Parathyroid adenoma (tissue), 2 donors: ENCODE measurements around the gene CRY2.

Experiments used
- H2AFZ ChIP-seq: fragments of 300-600 bp; sonication (generic); one replicate; pipeline ENCODE4 v1.7.0; 2017; ENCODE audit warnings: antibody characterized with exemption, mild to moderate bottlenecking
- H3K27ac ChIP-seq: fragments of 300-600 bp; sonication (generic); one replicate; pipeline ENCODE4 v1.7.0; 2017
- H3K27me3 ChIP-seq: fragments of 300-600 bp; sonication (generic); one replicate; pipeline ENCODE4 v1.7.0; 2017; ENCODE audit warnings: low read length; ENCODE audit not compliant: control insufficient read depth, insufficient read depth
- H3K36me3 ChIP-seq: fragments of 300-600 bp; sonication (generic); one replicate; pipeline ENCODE4 v1.7.0; 2017; ENCODE audit warnings: low read length; ENCODE audit not compliant: control insufficient read depth, insufficient read depth
- H3K4me1 ChIP-seq: fragments of 300-600 bp; sonication (generic); one replicate; pipeline ENCODE4 v1.7.0; 2017; ENCODE audit warnings: control low read depth
- H3K4me2 ChIP-seq: fragments of 300-600 bp; sonication (generic); one replicate; pipeline ENCODE4 v1.7.0; 2017; ENCODE audit warnings: low read length
- H3K4me3 ChIP-seq: fragments of 300-600 bp; sonication (generic); one replicate; pipeline ENCODE4 v1.7.0; 2017; ENCODE audit warnings: low read depth, low read length
- H3K79me2 ChIP-seq: fragments of 300-600 bp; sonication (generic); one replicate; pipeline ENCODE4 v1.7.0; 2017; ENCODE audit warnings: control low read depth
- H3K9ac ChIP-seq: fragments of 300-600 bp; sonication (generic); one replicate; pipeline ENCODE4 v1.7.0; 2017; ENCODE audit warnings: mild to moderate bottlenecking
- H3K9me3 ChIP-seq: fragments of 300-600 bp; sonication (generic); one replicate; pipeline ENCODE4 v1.7.0; 2017; ENCODE audit warnings: low read length; ENCODE audit not compliant: control insufficient read depth
- TF ChIP-seq, protein P1 (sequence below): fragments of 300-600 bp; sonication (generic); IDR thresholded peaks from one replicate; pipeline ENCODE4 v1.7.0; 2017; ENCODE audit warnings: antibody characterized with exemption, mild to moderate bottlenecking
- donor health status: primary hyperparathyroidism.

Gene CRY2

DNA sequence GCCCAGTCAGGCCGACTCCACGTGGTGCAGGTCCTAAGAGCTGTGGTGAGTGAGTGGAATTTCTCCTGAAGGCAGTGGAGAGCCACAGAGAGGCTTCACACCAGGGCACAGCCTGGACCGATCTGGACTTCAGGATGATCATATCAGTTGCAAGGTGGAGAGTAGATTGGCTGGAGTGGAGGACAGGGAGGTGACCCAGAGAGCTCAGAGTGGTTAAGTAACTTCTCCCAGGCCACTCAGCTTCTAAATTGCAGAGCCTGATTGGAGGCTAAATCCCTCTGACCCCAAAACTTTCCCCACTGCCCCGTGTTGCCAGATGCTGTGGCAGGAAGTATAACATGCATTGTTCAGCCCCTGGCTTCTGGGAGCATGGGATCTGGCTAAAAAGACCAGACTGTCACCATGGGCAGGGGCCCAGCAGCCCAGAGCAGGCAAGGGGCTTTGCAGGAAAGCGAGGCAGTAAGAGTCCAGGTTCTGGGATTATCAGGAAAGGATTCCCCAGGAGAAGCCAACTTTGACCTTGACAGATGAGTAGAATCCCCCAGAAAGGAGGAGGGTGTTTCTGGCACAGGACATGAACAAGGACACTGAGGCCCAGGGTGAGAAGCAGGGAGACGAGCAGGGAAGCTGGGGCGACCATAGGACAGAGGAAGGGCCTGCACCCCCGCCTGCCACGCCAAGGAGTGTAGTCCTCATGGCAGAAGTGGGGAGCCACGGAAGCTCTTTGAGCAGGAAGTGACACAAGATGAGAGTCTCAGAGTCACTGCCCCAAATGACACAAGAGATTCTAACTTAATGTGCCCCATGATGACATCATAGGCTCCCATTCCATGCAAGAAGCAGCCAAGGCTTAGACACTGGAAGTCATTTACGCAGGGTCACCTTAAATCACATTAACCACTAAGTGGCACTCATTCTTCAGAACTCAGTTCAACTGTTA, 37.5 kb upstream of the CRY2 start:
- no peak overlapping the region for H3K4me2 ChIP-seq
- TF ChIP-seq, protein P1, sequence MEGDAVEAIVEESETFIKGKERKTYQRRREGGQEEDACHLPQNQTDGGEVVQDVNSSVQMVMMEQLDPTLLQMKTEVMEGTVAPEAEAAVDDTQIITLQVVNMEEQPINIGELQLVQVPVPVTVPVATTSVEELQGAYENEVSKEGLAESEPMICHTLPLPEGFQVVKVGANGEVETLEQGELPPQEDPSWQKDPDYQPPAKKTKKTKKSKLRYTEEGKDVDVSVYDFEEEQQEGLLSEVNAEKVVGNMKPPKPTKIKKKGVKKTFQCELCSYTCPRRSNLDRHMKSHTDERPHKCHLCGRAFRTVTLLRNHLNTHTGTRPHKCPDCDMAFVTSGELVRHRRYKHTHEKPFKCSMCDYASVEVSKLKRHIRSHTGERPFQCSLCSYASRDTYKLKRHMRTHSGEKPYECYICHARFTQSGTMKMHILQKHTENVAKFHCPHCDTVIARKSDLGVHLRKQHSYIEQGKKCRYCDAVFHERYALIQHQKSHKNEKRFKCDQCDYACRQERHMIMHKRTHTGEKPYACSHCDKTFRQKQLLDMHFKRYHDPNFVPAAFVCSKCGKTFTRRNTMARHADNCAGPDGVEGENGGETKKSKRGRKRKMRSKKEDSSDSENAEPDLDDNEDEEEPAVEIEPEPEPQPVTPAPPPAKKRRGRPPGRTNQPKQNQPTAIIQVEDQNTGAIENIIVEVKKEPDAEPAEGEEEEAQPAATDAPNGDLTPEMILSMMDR, result no peak
- no peak overlapping the region for H3K9ac ChIP-seq
- H3K27me3 ChIP-seq, result no peaks in the 10 kb centered on the region
- H3K4me3 ChIP-seq, result no peak overlapping the region
- no peak overlapping the region for H2AFZ ChIP-seq
- peaks cover 4% of the 10 kb centered on the region for H3K4me1 ChIP-seq
- H3K9me3 ChIP-seq, result no peaks in the 10 kb centered on the region
- no peaks in the 10 kb centered on the region for H3K36me3 ChIP-seq
- H3K27ac ChIP-seq, result no peak overlapping the region
- H3K79me2 ChIP-seq, result no peaks in the 10 kb centered on the region

DNA sequence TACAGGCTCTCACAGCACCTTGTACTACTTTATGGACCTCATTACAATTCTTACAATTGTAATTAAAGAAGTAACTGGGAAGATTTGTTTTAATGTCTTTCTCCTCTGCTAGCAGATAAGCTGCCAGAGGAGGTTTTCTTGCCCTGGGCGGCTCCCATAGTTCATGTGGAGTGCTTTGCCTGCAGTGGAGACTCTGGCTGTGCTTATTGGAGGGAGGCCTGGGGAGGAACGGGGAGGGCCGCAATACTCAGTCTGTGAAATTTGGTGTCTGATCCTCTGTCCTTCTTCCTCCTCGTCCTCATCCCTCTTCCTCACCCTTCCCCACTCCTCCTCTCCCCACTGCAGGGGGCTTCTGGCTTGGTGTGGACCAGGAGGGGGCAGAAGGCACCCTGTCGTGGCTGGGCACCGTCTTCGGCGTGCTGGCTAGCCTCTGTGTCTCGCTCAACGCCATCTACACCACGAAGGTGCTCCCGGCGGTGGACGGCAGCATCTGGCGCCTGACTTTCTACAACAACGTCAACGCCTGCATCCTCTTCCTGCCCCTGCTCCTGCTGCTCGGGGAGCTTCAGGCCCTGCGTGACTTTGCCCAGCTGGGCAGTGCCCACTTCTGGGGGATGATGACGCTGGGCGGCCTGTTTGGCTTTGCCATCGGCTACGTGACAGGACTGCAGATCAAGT, 36.7 kb upstream of the CRY2 start:
- H3K27ac ChIP-seq, result no peak overlapping the region
- H3K36me3 ChIP-seq, result no peaks in the 10 kb centered on the region
- TF ChIP-seq, protein P1, result no peak
- H3K9me3 ChIP-seq, result no peaks in the 10 kb centered on the region
- H3K4me3 ChIP-seq, result no peak overlapping the region
- no peak overlapping the region for H3K4me2 ChIP-seq
- H3K79me2 ChIP-seq, result no peaks in the 10 kb centered on the region
- H3K27me3 ChIP-seq, result no peaks in the 10 kb centered on the region
- no peak overlapping the region for H2AFZ ChIP-seq
- peaks cover 4% of the 10 kb centered on the region for H3K4me1 ChIP-seq
- no peak overlapping the region for H3K9ac ChIP-seq

DNA sequence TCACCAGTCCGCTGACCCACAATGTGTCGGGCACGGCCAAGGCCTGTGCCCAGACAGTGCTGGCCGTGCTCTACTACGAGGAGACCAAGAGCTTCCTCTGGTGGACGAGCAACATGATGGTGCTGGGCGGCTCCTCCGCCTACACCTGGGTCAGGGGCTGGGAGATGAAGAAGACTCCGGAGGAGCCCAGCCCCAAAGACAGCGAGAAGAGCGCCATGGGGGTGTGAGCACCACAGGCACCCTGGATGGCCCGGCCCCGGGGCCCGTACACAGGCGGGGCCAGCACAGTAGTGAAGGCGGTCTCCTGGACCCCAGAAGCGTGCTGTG, 36.2 kb upstream of the CRY2 start:
- H2AFZ ChIP-seq, result no peak overlapping the region
- H3K9me3 ChIP-seq, result no peaks in the 10 kb centered on the region
- no peaks in the 10 kb centered on the region for H3K27me3 ChIP-seq
- no peak overlapping the region for H3K27ac ChIP-seq
- no peak overlapping the region for H3K4me2 ChIP-seq
- H3K4me3 ChIP-seq, result no peak overlapping the region
- H3K4me1 ChIP-seq, result peaks cover 4% of the 10 kb centered on the region
- H3K36me3 ChIP-seq, result no peaks in the 10 kb centered on the region
- H3K79me2 ChIP-seq, result no peaks in the 10 kb centered on the region
- TF ChIP-seq, protein P1, result no peak
- no peak overlapping the region for H3K9ac ChIP-seq

DNA sequence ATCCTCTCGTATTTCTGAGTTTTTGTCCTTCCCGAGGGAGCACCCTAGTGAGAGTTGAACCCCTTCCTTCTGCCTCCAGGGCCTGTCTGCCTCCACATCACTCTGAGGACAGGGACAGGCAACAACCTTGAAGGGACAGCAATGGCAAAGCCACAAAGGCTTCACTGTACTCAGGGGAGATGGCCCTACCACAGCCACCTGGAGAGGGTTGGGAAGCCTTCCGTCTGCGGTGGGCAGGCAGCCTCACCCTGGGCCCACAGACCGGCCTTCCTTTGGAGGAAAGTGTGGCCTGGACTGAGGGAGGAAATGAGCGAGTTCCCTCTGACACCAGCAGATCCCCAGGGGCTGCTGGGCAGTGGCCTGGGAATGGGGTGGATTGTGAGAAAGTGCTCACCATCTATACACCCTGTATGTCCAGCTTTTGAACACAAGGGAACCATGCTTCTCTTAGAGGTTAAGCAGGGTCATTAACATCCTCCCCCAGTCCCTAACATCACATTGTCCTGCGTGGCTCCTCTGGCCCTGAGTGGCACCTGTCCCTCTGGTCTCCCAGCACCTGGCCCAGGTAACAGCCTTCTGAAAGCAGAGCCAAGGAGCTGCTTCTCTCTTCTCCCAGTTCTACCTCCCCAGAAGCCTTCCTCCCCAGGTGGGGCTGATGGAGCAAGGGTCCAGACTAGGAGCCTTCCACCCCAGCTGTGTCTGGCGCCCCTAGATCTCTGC, 35.5 kb upstream of the CRY2 start:
- TF ChIP-seq, protein P1, result no peak
- Histone ChIP-seq H3K36me3 (no peaks in the 10 kb centered on the region), H3K9me3 (no peaks in the 10 kb centered on the region)

More for the DNA sequence above, 35.5 kb upstream of the CRY2 start:
- no peak overlapping the region for H3K4me2 ChIP-seq
- no peak overlapping the region for H3K9ac ChIP-seq
- no peak overlapping the region for H3K4me3 ChIP-seq
- H3K27ac ChIP-seq, result no peak overlapping the region
- no peaks in the 10 kb centered on the region for H3K79me2 ChIP-seq
- H3K27me3 ChIP-seq, result no peaks in the 10 kb centered on the region
- no peak overlapping the region for H2AFZ ChIP-seq
- peaks cover 4% of the 10 kb centered on the region for H3K4me1 ChIP-seq
